H54 (cell line): ENCODE results near the gene FBXW12.

ENCODE experiments used
- DNase-seq: peaks from one replicate; pipeline ENCODE4 v3.0.0; 2011; ENCODE audit warnings: low spot score, mixed read lengths; ENCODE audit not compliant: insufficient read length
- FAIRE-seq: peaks from 3 replicates; lab custom pipeline; 2011; peaks lifted over from hg19 to GRCh38; lab: Jason Lieb, UNC
- POLR2A ChIP-seq: IDR thresholded peaks from 2 replicates; pipeline ENCODE4 v1.6.1; 2011; ENCODE audit warnings: low read depth, mild to moderate bottlenecking, low read length

The FBXW12 gene

DNA sequence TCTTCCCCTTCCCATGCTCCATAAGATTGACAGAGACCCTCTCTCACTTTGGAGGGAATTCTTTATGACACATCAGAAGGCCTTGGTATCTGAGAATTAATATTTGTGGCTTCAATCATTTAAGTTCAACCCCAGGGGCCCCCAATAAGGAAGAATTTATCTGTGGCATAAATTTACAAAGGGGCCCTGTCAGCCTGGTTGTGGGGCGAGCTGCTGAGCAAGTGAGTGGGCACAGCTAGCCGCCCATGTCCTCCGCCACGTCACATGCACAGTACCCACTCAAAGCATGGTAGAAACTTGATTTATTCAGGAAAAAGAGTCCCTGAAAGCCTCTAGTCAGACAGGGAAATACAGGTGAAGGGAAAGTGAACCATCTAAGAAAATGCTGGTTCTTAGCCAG lies 44.5 kb downstream of the FBXW12 start:
- TF ChIP-seq POLR2A, result no peak
- no peak for FAIRE-seq
- no peak for DNase-seq

DNA sequence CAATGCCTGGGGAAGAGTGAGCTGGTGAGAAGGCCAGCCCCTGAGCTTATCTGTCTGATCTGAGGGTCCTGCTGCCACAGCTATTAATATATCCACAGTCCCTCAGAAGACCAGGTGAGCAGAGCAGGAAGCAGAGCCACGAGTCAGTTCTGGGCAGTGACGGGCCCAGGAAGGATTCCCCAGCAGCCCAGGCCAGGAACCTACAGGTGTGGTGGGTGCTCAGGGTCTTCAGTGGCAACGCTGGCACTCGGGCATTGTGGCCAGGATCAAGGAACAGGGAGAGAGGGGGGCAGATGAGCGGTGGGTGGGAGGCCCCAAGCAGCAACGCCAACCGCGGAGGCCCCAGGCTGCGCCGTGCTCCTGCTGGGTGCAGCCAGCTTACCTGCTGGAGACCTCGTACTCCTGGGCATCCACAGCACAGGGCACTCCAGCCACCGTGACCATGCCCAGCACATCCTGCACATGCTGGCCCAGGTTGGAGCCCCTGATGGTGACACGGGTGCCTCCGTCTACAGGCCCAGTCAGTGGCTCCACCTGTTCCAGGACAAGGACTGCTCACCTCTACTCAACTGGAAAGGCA lies 45.6 kb downstream of the FBXW12 start:
- no peak for TF ChIP-seq POLR2A
- FAIRE-seq (no peak), DNase-seq (no peak)

DNA sequence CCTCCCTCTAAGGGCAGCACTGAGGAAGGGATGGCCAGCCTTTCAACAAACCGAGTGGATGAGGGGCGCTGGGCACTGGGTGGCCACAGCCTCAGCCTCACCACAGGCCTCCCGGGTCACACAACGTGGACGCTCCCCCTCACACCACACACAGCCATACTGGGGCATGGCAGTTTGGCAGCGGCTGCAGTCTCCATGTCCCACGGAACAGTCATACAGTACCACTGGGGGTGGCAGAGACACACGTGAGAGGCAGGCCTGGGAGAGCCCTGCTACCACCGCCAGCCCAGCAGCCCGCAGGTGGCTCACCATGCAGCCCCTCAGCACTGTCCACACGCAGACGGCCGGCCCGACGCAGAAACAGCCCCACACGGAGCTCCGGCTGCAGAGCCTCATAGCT lies 46.1 kb downstream of the FBXW12 start:
- DNase-seq, result no peak
- no peak for TF ChIP-seq POLR2A

DNA sequence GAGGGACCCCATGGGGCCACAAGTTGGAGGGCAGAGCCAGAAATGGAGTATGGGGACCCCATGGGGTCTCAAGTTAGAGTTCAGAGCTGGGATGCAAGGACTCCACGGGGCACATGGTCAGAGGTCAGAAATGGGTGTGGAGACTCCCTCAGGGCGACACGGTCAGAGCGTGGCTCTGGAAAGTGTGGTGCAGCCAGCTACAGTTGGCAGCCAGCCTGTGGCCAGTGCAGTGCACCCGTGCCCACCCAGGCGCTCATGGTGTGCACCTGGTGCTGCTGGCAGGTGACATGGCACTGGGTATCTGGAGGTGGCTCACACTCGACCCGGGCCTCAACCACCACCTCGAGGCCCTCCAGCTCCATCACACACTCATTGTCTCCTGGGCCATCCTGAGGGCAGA lies 46.6 kb downstream of the FBXW12 start:
- no peak for TF ChIP-seq POLR2A
- no peak for FAIRE-seq
- no peak for DNase-seq

More for the DNA sequence above, 46.1 kb downstream of the FBXW12 start:
- no peak for FAIRE-seq

DNA sequence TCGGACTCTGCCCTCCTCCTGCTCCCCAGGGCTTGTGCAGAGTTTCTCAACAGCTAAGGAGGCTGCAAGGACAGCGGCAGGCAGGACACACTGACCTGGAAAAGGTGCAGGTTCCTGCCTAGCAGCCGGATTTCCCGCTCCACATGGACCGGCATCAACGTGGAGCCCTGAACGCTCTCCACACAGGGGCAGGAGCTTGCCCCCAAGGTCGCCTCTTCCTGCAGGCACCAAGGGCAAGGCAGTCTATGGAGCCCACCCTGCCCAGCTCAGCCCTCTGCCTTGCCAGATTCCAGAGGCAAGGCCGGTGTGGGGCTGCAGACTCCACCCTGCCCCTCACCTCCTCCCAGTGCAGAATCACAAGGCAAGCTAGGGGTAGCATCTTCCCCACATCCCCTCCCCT lies 47.1 kb downstream of the FBXW12 start:
- DNase-seq (no peak), FAIRE-seq (no peak)
- TF ChIP-seq POLR2A, result no peak

DNA sequence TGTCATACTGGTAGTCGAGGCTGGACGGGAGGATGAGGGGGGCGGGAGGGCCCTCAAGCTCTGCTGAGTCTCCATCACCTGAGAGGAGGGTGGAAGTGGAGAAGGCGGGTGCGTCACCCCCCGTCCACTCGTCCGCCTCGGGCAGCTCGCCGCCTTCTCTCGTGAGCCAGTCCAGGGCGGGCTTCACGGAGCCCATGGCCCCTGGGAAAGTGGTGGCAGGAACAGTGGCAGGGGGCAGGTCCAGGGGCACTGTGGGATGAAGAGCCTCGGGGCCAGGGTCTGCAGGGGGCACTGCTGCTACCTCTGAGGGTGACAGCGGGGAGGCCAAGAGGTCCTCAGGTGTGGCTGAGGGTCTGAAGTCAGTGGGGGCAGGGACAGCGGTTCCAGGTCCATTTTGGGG lies 47.6 kb downstream of the FBXW12 start:
- no peak for TF ChIP-seq POLR2A
- no peak for DNase-seq
- FAIRE-seq, result no peak

DNA sequence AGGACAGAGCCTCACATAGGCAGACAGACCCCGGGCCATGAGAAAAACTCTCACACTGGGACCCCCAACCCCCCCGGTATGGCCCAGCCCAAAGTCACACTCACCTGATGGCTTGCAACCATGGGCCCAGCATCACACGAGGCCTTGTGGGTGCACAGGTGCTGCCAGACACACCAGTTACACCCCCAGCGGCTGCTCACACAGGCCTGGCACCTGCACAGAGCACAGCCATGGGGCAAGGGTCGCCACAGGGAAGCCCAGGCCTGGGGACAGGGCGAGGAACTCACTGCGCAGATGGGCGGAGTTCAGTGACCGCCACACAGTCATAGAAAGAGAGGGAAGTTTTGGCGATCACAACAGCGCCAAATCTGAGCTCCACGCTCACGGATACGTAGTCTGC lies 48.5 kb downstream of the FBXW12 start:
- no peak for TF ChIP-seq POLR2A
- FAIRE-seq (no peak), DNase-seq (no peak)

DNA sequence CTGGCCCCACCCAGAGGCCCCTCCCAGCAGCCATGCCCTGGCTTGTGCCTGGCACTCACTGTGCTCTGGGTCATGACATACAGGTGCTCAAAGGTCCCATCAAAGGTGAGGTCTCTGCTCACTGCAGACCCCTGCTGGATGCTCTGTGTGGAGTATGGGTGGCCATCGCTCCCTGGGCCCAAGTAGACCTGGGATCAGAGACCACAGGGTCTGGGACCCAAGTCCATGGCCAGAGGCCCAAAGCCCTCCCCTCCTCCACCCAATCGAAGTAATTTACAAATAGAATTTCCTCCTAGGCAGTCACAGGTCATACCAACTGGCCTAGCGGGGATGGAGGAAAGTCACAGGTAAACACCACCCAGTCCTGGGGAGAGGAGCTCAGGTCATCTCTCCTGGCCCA lies 50.3 kb downstream of the FBXW12 start:
- no peak for FAIRE-seq

DNA sequence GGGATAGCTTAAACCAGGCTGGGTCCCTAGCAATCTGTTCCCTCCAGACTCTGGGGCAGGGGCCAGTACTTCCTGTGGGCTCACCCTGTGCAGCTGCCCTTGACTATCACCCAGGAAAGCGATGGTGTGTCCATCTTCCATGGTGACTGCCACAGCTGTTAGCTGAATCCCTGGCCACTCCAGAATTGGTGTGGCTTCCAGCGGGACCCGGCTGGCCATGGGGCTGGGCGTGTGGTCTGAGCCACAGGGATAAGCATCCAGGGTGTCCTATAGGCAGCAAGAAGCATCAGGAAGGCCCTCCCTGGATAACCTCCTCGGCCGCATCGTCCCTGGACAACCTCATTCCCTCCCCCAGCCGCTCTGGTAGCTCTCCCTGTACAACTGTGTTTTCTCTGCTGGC lies 50.7 kb downstream of the FBXW12 start:
- no peak for TF ChIP-seq POLR2A
- DNase-seq (no peak), FAIRE-seq (no peak)

More for the DNA sequence above, 50.3 kb downstream of the FBXW12 start:
- no peak for DNase-seq
- no peak for TF ChIP-seq POLR2A

DNA sequence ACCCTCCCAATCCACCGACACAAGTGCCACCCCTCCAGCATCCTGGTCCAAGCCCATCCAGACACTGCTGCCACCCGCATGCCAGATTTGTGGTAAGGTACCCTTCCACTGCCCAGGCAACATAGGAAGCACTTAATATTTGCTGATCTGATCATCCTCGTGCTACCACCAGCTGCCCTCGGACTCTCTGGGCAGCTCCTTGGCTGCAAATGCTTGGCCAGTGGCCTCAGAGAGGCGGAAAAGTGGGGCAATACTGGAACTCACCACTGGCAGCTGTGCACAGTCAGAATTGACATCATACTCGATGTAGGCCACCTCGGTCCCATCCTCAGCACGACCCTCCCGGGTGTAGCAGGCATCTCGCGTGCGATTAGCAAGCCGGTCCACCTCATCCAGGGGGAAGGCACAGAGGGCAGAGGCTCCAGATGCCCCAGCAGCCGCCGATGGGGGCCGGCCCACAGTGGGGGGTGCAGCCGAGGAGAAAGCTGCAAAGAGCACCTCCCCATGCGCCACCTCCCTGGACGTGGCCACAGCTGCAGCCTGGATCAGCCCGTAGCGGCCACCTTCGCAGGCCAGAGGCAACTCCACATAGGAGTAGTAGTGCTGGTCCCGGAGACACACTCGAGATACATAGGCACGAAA lies 51.3 kb downstream of the FBXW12 start:
- DNase-seq (no peak), FAIRE-seq (no peak)

DNA sequence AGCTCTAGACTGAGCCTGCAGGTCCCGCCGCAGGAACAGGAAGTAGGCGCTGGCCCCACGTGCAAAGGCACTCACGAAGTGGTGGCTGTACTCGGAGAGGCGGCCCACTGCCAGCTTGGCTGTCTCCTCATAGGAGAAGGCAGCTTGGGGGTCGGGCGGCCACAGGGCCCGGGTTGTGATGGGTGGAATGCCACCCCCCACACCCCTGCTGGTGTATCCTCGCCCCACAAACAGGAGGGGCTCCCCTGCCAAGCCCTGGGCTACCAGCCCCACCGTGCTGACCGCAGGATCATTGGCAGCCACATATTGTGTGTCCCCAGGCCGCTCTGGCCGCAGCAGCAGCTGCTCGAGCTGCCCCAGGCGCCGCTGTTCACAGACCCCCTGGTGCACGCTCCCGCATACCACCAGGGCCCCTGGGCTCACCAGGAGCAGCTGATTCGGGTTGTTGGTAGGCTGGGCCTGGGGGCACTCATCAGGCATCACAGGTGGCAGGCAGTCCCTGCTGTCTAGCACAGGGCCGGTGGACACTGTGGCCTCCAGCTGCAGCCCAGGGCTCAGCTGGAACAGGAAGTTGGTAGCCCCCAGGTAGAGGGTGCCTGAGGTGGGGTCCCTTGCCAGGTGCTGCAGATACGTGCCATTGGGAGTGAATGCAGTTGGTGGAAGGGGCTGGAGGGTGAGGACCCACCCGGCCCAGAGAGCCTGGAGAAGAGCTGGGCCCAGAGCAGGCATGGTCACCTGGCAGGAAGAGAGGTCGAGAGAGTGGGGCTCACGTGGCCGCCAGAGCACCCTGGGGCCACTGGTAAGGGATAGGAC lies 52.1 kb downstream of the FBXW12 start:
- no peak for TF ChIP-seq POLR2A
- DNase-seq, result no peak
- FAIRE-seq, result no peak

More for the DNA sequence above, 51.3 kb downstream of the FBXW12 start:
- TF ChIP-seq POLR2A, result no peak

DNA sequence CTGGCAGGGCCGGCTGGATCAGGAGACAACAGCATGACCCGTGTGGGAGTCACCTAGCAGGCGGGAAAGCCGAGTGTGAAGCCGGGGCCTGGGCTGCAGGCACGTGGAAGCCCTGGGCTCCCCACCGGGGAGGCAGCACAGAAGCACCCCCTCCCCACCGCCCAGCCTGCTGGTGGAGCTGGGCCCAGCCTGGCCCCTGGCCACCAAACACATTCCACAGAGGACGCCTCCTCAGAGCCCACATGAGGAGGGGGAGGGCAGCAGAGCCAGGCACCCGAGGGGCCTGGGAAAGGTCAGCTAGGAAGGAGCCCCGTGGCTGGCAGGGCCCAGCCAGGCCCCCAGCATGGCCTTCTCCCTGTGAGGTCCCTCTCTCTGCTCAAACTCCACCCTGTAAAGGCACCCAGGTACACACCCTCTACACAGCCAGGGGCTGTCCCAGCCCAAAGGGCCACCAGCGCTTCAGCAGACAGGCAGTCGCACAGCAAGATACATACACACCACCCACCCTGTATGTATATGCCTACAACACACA lies 53.3 kb downstream of the FBXW12 start:
- DNase-seq, result no peak
- TF ChIP-seq POLR2A, result no peak
- no peak for FAIRE-seq

DNA sequence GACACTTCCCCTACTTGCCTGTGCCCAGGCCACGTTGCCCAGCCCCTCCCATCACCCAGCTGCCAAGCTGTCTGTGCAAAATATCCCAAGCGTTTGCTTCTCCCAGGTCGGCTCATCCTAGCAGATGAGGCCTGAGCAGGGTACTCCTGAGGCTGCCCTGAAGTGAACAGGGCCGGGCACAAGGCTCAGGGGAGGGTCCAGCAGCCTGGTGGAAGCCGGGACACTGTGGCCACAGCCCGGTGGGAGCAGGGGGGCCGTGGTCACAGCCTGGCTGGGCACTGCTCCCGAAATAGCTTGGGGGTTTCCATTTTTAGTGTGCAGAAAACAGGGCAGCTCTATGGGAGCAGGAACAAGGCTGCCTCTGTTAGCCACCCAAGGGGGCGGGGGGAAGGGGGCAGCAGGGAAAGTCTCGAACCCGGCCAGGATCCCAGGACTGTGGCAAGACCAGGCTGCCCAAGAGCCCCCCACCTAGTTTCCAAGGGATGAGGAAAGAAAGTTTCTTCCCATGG lies 54.4 kb downstream of the FBXW12 start:
- DNase-seq (no peak), FAIRE-seq (no peak)
- no peak for TF ChIP-seq POLR2A
